GM19452 (cell line): ENCODE results near the gene PTPRN2.

Experiments used
- ATAC-seq: cut with Tn5 transposase; IDR thresholded peaks from one replicate; pipeline ENCODE4 v1.9.1; 2021; ENCODE audit not compliant: unreplicated experiment

Gene PTPRN2

GRCh38 chr7:157616426-157616825 is 971.2 kb downstream of the PTPRN2 start:
- ATAC-seq: no peak

- ATAC-seq: no peak
Observed at GRCh38 chr7:157615852-157616251, 971.8 kb downstream of the PTPRN2 start.

GRCh38 chr7:157615101-157615817 is 972.4 kb downstream of the PTPRN2 start:
- ATAC-seq: no peak

- no peak for ATAC-seq
Observed at GRCh38 chr7:157614457-157615020, 973.1 kb downstream of the PTPRN2 start.

GRCh38 chr7:157613575-157614322 is 973.9 kb downstream of the PTPRN2 start:
- ATAC-seq: no peak

GRCh38 chr7:157612664-157613561 is 974.7 kb downstream of the PTPRN2 start:
- ATAC-seq: no peak

- no peak for ATAC-seq
Observed at GRCh38 chr7:157612009-157612663, 975.5 kb downstream of the PTPRN2 start.

GRCh38 chr7:157611341-157611740 is 976.3 kb downstream of the PTPRN2 start:
- ATAC-seq: no peak

- no peak for ATAC-seq
Observed at GRCh38 chr7:157610671-157611295, 976.8 kb downstream of the PTPRN2 start.

- ATAC-seq: no peak
Observed at GRCh38 chr7:157609932-157610640, 977.5 kb downstream of the PTPRN2 start.

GRCh38 chr7:157609516-157609915 is 978.1 kb downstream of the PTPRN2 start:
- no peak for ATAC-seq

GRCh38 chr7:157607218-157607617 is 980.4 kb downstream of the PTPRN2 start:
- no peak for ATAC-seq

GRCh38 chr7:157606140-157606539 is 981.5 kb downstream of the PTPRN2 start:
- ATAC-seq: no peak

- no peak for ATAC-seq
Observed at GRCh38 chr7:157605638-157606037, 982.0 kb downstream of the PTPRN2 start.

- ATAC-seq: no peak
Observed at GRCh38 chr7:157604661-157605381, 982.8 kb downstream of the PTPRN2 start.

GRCh38 chr7:157603716-157604115 is 983.9 kb downstream of the PTPRN2 start:
- ATAC-seq: no peak

GRCh38 chr7:157603005-157603404 is 984.6 kb downstream of the PTPRN2 start:
- no peak for ATAC-seq

- no peak for ATAC-seq
Observed at GRCh38 chr7:157602581-157602980, 985.0 kb downstream of the PTPRN2 start.

- no peak for ATAC-seq
Observed at GRCh38 chr7:157602156-157602555, 985.5 kb downstream of the PTPRN2 start.
